Neuron (in vitro differentiated cells): ENCODE data around the gene PDIA5.

ENCODE experiments used
- H2AFZ ChIP-seq: one replicate; pipeline ENCODE4 v1.6.1; 2013; ENCODE audit warnings: low read depth, mild to moderate bottlenecking, inconsistent platforms, low read length, moderate library complexity
- H3K27me3 ChIP-seq: one replicate; pipeline ENCODE4 v1.6.1; 2013; ENCODE audit warnings: low read length; ENCODE audit not compliant: insufficient read depth
- H3K36me3 ChIP-seq: one replicate; pipeline ENCODE4 v1.6.1; 2013; ENCODE audit warnings: low read length; ENCODE audit not compliant: insufficient read depth
- H3K4me1 ChIP-seq: one replicate; pipeline ENCODE4 v1.6.1; 2013; ENCODE audit warnings: low read length; ENCODE audit not compliant: insufficient read depth
- H3K4me3 ChIP-seq: 2 replicates; pipeline ENCODE4 v1.5.1; 2013; ENCODE audit warnings: mild to moderate bottlenecking, low read length, moderate library complexity
- H3K9me3 ChIP-seq: one replicate; pipeline ENCODE4 v1.6.1; 2013; ENCODE audit warnings: low read length

The PDIA5 gene

GRCh38 chr3:123081718-123082369 lies 15.0 kb downstream of the PDIA5 start:
- H3K4me1 ChIP-seq = peaks cover 37% of the 10 kb centered on the region

GRCh38 chr3:123082370-123083065 lies 15.7 kb downstream of the PDIA5 start:
- H2AFZ ChIP-seq = no peak overlapping the region
- H3K27me3 ChIP-seq = no peaks in the 10 kb centered on the region
- no peaks in the 10 kb centered on the region for H3K9me3 ChIP-seq
- H3K36me3 ChIP-seq = no peaks in the 10 kb centered on the region
- H3K4me1 ChIP-seq = peaks cover 37% of the 10 kb centered on the region
- no peak overlapping the region for H3K4me3 ChIP-seq

More at GRCh38 chr3:123081718-123082369, 15.0 kb downstream of the PDIA5 start:
- Histone ChIP-seq H3K36me3 (no peaks in the 10 kb centered on the region), H3K9me3 (no peaks in the 10 kb centered on the region), H3K27me3 (no peaks in the 10 kb centered on the region), H2AFZ (no peak overlapping the region), H3K4me3 (no peak overlapping the region)

GRCh38 chr3:123083383-123084124 lies 16.7 kb downstream of the PDIA5 start:
- Histone ChIP-seq H3K36me3 (no peaks in the 10 kb centered on the region), H3K4me3 (no peak overlapping the region), H3K4me1 (peaks cover 47% of the 10 kb centered on the region), H3K27me3 (no peaks in the 10 kb centered on the region), H2AFZ (no peak overlapping the region), H3K9me3 (no peaks in the 10 kb centered on the region)

GRCh38 chr3:123084192-123084591 lies 17.4 kb downstream of the PDIA5 start:
- peaks cover 52% of the 10 kb centered on the region for H3K4me1 ChIP-seq
- no peak overlapping the region for H3K4me3 ChIP-seq
- H3K36me3 ChIP-seq = no peaks in the 10 kb centered on the region
- H3K9me3 ChIP-seq = no peaks in the 10 kb centered on the region
- H3K27me3 ChIP-seq = no peaks in the 10 kb centered on the region
- H2AFZ ChIP-seq = no peak overlapping the region

GRCh38 chr3:123084738-123085237 lies 18.0 kb downstream of the PDIA5 start:
- H2AFZ ChIP-seq = no peak overlapping the region
- no peaks in the 10 kb centered on the region for H3K36me3 ChIP-seq
- no peak overlapping the region for H3K4me3 ChIP-seq
- peaks cover 58% of the 10 kb centered on the region for H3K4me1 ChIP-seq
- H3K9me3 ChIP-seq = no peaks in the 10 kb centered on the region
- H3K27me3 ChIP-seq = no peaks in the 10 kb centered on the region

GRCh38 chr3:123085293-123085931 lies 18.6 kb downstream of the PDIA5 start:
- H3K4me1 ChIP-seq = peaks cover 64% of the 10 kb centered on the region
- no peak overlapping the region for H3K4me3 ChIP-seq
- H3K9me3 ChIP-seq = no peaks in the 10 kb centered on the region

GRCh38 chr3:123085932-123086627 lies 19.3 kb downstream of the PDIA5 start:
- H3K36me3 ChIP-seq = no peaks in the 10 kb centered on the region
- H3K27me3 ChIP-seq = no peaks in the 10 kb centered on the region
- no peak overlapping the region for H3K4me3 ChIP-seq
- no peak overlapping the region for H2AFZ ChIP-seq
- H3K4me1 ChIP-seq = peaks cover 70% of the 10 kb centered on the region
- H3K9me3 ChIP-seq = no peaks in the 10 kb centered on the region

More at GRCh38 chr3:123085293-123085931, 18.6 kb downstream of the PDIA5 start:
- Histone ChIP-seq H3K27me3 (no peaks in the 10 kb centered on the region), H3K36me3 (no peaks in the 10 kb centered on the region), H2AFZ (no peak overlapping the region)

- H3K27me3 ChIP-seq = no peaks in the 10 kb centered on the region
- H3K9me3 ChIP-seq = no peaks in the 10 kb centered on the region
- H3K4me1 ChIP-seq = peaks cover 69% of the 10 kb centered on the region
- no peak overlapping the region for H3K4me3 ChIP-seq
- no peak overlapping the region for H2AFZ ChIP-seq
- peaks cover 2% of the 10 kb centered on the region for H3K36me3 ChIP-seq
These were observed 21.6 kb downstream of the PDIA5 start for GRCh38 chr3:123088387-123088786.

- Histone ChIP-seq H3K36me3 (peaks cover 5% of the 10 kb centered on the region), H3K4me3 (no peak overlapping the region), H3K27me3 (no peaks in the 10 kb centered on the region), H2AFZ (no peak overlapping the region), H3K4me1 (peaks cover 55% of the 10 kb centered on the region), H3K9me3 (no peaks in the 10 kb centered on the region)
These were observed 22.9 kb downstream of the PDIA5 start for GRCh38 chr3:123089611-123090331.

- H2AFZ ChIP-seq = no peak overlapping the region
- peaks cover 5% of the 10 kb centered on the region for H3K36me3 ChIP-seq
- no peaks in the 10 kb centered on the region for H3K27me3 ChIP-seq
- no peaks in the 10 kb centered on the region for H3K9me3 ChIP-seq
- H3K4me1 ChIP-seq = peaks cover 45% of the 10 kb centered on the region
- H3K4me3 ChIP-seq = no peak overlapping the region
These were observed 24.1 kb downstream of the PDIA5 start for GRCh38 chr3:123090728-123091531.

GRCh38 chr3:123092243-123092642 lies 25.4 kb downstream of the PDIA5 start:
- Histone ChIP-seq H3K36me3 (peaks cover 7% of the 10 kb centered on the region), H2AFZ (no peak overlapping the region), H3K4me3 (no peak overlapping the region), H3K4me1 (peaks cover 45% of the 10 kb centered on the region), H3K9me3 (no peaks in the 10 kb centered on the region), H3K27me3 (no peaks in the 10 kb centered on the region)
